Upper lobe of left lung (tissue), 4 donors: ENCODE data around the gene APH1B.

Experiments
- EP300 ChIP-seq, 4 donors: sonication (generic); formaldehyde crosslinking; IDR thresholded peaks; one replicate each; pipeline ENCODE4 v1.5.1; 2017; ENCODE audit warnings: antibody characterized with exemption in 4 of 4, control low read depth in 2 of 4
- POLR2A ChIP-seq, 4 donors: fragments of 450-650 bp; IDR thresholded peaks; one replicate each; pipeline ENCODE4 v1.5.1; 2016 to 2017; ENCODE audit warnings: antibody characterized with exemption in 4 of 4, mild to moderate bottlenecking in 2 of 4
- POLR2AphosphoS5 ChIP-seq, 2 donors: sonication (generic); formaldehyde crosslinking; IDR thresholded peaks; one replicate each; pipeline ENCODE4 v1.5.1; 2017; ENCODE audit warnings: antibody characterized with exemption in 2 of 2
- TF ChIP-seq, protein P1 (sequence below), 6 experiments: fragments of 450-650 bp in 4 of 6; fragments of 200-600 bp in 2 of 6; sonication (generic) in 2 of 6; IDR thresholded peaks; one replicate each; pipeline ENCODE4 v1.5.1; 2016 to 2019; ENCODE audit warnings: antibody characterized with exemption in 6 of 6

DNA sequence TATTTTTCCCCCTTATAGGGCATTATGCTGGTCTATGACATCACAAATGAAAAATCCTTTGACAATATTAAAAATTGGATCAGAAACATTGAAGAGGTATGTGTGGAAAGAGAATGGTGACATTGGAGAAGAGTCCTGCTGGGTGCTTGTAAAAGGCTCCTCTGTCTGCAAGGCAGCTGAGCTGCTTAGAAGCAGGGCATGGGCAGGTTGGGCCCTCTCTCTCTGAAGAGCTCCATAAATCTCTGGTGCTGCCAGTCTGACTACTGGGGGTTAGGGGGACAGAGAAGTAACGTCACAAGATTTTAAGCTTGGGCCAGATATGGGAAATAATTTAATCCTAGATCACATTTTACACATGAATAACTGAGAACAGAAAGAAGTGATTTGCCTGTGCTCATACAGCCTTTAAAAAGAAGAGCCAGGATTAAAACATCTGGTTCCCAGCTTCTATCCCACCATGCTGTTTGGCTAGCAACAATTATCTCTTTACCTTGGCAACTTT lies 21.9 kb upstream of the APH1B start:
- TF ChIP-seq, protein P1, sequence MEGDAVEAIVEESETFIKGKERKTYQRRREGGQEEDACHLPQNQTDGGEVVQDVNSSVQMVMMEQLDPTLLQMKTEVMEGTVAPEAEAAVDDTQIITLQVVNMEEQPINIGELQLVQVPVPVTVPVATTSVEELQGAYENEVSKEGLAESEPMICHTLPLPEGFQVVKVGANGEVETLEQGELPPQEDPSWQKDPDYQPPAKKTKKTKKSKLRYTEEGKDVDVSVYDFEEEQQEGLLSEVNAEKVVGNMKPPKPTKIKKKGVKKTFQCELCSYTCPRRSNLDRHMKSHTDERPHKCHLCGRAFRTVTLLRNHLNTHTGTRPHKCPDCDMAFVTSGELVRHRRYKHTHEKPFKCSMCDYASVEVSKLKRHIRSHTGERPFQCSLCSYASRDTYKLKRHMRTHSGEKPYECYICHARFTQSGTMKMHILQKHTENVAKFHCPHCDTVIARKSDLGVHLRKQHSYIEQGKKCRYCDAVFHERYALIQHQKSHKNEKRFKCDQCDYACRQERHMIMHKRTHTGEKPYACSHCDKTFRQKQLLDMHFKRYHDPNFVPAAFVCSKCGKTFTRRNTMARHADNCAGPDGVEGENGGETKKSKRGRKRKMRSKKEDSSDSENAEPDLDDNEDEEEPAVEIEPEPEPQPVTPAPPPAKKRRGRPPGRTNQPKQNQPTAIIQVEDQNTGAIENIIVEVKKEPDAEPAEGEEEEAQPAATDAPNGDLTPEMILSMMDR (IDR thresholded peaks at IDR 0.05): no peak
- no peak for TF ChIP-seq POLR2A (IDR thresholded peaks at IDR 0.05)
- TF ChIP-seq POLR2AphosphoS5 (IDR thresholded peaks at IDR 0.05): no peak
- no peak for TF ChIP-seq EP300 (IDR thresholded peaks at IDR 0.05)
